Gastroesophageal sphincter (tissue), 4 donors: Measurements from ENCODE around the gene WDR75. TPM values are rescaled to one million over a fixed set of nuclear protein-coding genes. Genes with fewer than 3 reads are reported as not detected.

Experiments
- ATAC-seq: fragments of 150-250 bp; one replicate; pipeline ENCODE4 v1.9.1; 2016; ENCODE audit warnings: mild to moderate bottlenecking, moderate library complexity
- H3K27ac ChIP-seq, 4 donors: fragments of 200-600 bp; sonication (generic) in 3 of 4; 1 replicate in 3 of 4; 2 replicates in 1 of 4; pipeline ENCODE4 v1.5.1; 2016 to 2019
- H3K27me3 ChIP-seq: fragments of 200-600 bp; sonication (generic); one replicate; pipeline ENCODE4 v1.5.1; 2019
- H3K36me3 ChIP-seq, 2 donors: fragments of 200-600 bp; sonication (generic); one replicate each; pipeline ENCODE4 v1.5.1; 2019; ENCODE audit warnings: control low read depth in 1 of 2
- H3K4me1 ChIP-seq, 3 donors: fragments of 200-600 bp; sonication (generic); 1 replicate in 2 of 3; 2 replicates in 1 of 3; pipeline ENCODE4 v1.5.1; 2016 to 2019; ENCODE audit warnings: control low read depth in 2 of 3
- H3K4me3 ChIP-seq, 2 donors: fragments of 200-600 bp; sonication (generic); one replicate each; pipeline ENCODE4 v1.5.1; 2019; ENCODE audit warnings: mild to moderate bottlenecking in 1 of 2, moderate library complexity in 1 of 2
- H3K9me3 ChIP-seq, 3 donors: fragments of 200-600 bp; sonication (generic); one replicate each; pipeline ENCODE4 v1.5.1; 2017 to 2019; ENCODE audit warnings: control low read depth in 2 of 3
- CTCF ChIP-seq, 4 experiments: fragments of 200-600 bp in 2 of 4; fragments of 450-650 bp in 2 of 4; sonication (generic) in 1 of 4; IDR thresholded peaks; one replicate each; pipeline ENCODE4 v1.5.1; 2017 to 2019; ENCODE audit warnings: antibody characterized with exemption in 4 of 4, mild to moderate bottlenecking in 2 of 4, moderate library complexity in 2 of 4
- EP300 ChIP-seq: sonication (generic); formaldehyde crosslinking; IDR thresholded peaks from one replicate; pipeline ENCODE4 v1.6.1; 2017; ENCODE audit warnings: antibody characterized with exemption, mild to moderate bottlenecking
- POLR2A ChIP-seq, 2 donors: fragments of 450-650 bp; IDR thresholded peaks; one replicate each; pipeline ENCODE4 v1.6.1; 2017; ENCODE audit warnings: antibody characterized with exemption in 2 of 2, mild to moderate bottlenecking in 2 of 2, moderate library complexity in 1 of 2
- POLR2AphosphoS5 ChIP-seq: sonication (generic); formaldehyde crosslinking; IDR thresholded peaks from one replicate; pipeline ENCODE4 v1.6.1; 2017; ENCODE audit warnings: antibody characterized with exemption
- WGBS, 2 donors: methylation state at CpG; one replicate each; pipeline ENCODE4 v1.1.5; 2018; ENCODE audit warnings: low coverage in 1 of 2; 5-methylcytosine and 5-hydroxymethylcytosine counted together
- total RNA-seq, 4 donors: library from RNA; depleted of rRNA; stranded (reverse); fragments of >200 nt; gene quantifications; one replicate each; pipeline ENCODE4 v1.1.0, GENCODE V29; 2016

The WDR75 gene
- total RNA-seq, 4 donors from 2014 or later, result 19.7 to 42.6 (median 28.3) TPM

- no peak for TF ChIP-seq POLR2AphosphoS5
- no peak for TF ChIP-seq POLR2A (IDR thresholded peaks at IDR 0.05)
- no peak for TF ChIP-seq CTCF (IDR thresholded peaks at IDR 0.05)
- no peak for TF ChIP-seq EP300
- no peaks in the 10 kb centered on the region for H3K4me1 ChIP-seq
- WGBS, 2 donors, result 85 to 100% methylated on average over 1 of the region's 1 CpG
- H3K27me3 ChIP-seq, result no peaks in the 10 kb centered on the region
- no peaks in the 10 kb centered on the region for H3K9me3 ChIP-seq
- H3K36me3 ChIP-seq, result no peaks in the 10 kb centered on the region
- H3K4me3 ChIP-seq, result no peak overlapping the region
- H3K27ac ChIP-seq, result no peak overlapping the region
- no peak for ATAC-seq
These were observed 57.9 kb downstream of the WDR75 start for GRCh38 chr2:189499137-189499536.

- no peaks in the 10 kb centered on the region for H3K4me1 ChIP-seq
- 72 to 81% methylated on average over 5 to 6 of the region's 6 CpGs for WGBS, 2 donors
- H3K9me3 ChIP-seq, result no peaks in the 10 kb centered on the region
- H3K27me3 ChIP-seq, result no peaks in the 10 kb centered on the region
- no peaks in the 10 kb centered on the region for H3K36me3 ChIP-seq
- no peak for TF ChIP-seq POLR2AphosphoS5
- TF ChIP-seq EP300, result no peak
- TF ChIP-seq CTCF (IDR thresholded peaks at IDR 0.05), result no peak
- TF ChIP-seq POLR2A (IDR thresholded peaks at IDR 0.05), result no peak
- H3K27ac ChIP-seq, result no peak overlapping the region
- H3K4me3 ChIP-seq, result no peak overlapping the region
- no peak for ATAC-seq
These were observed 59.3 kb downstream of the WDR75 start for GRCh38 chr2:189500456-189501160.

GRCh38 chr2:189501487-189501886, 60.2 kb downstream of the WDR75 start:
- 13 to 67% methylated on average over 1 to 2 of the region's 2 CpGs for WGBS, 2 donors
- H3K27me3 ChIP-seq, result no peaks in the 10 kb centered on the region
- no peaks in the 10 kb centered on the region for H3K9me3 ChIP-seq
- no peak overlapping the region for H3K4me3 ChIP-seq
- H3K36me3 ChIP-seq, result no peaks in the 10 kb centered on the region
- no peak for TF ChIP-seq POLR2AphosphoS5
- no peak for TF ChIP-seq EP300
- no peak for TF ChIP-seq CTCF (IDR thresholded peaks at IDR 0.05)
- TF ChIP-seq POLR2A (IDR thresholded peaks at IDR 0.05), result no peak
- ATAC-seq, result no peak
- H3K27ac ChIP-seq, result no peak overlapping the region
- no peaks in the 10 kb centered on the region for H3K4me1 ChIP-seq

GRCh38 chr2:189502714-189503113, 61.4 kb downstream of the WDR75 start:
- H3K4me1 ChIP-seq, result no peaks in the 10 kb centered on the region
- no peak overlapping the region for H3K27ac ChIP-seq
- ATAC-seq, result no peak
- H3K36me3 ChIP-seq, result no peaks in the 10 kb centered on the region
- H3K4me3 ChIP-seq, result no peak overlapping the region
- no peaks in the 10 kb centered on the region for H3K27me3 ChIP-seq
- 83 to 100% methylated on average over 1 to 2 of the region's 2 CpGs for WGBS, 2 donors
- H3K9me3 ChIP-seq, result no peaks in the 10 kb centered on the region
- TF ChIP-seq EP300 (no peak), CTCF (IDR thresholded peaks at IDR 0.05) (no peak), POLR2A (IDR thresholded peaks at IDR 0.05) (no peak), POLR2AphosphoS5 (no peak)

- WGBS, 2 donors, result 91 to 94% methylated on average over 5 of the region's 5 CpGs
- no peak for TF ChIP-seq EP300
- TF ChIP-seq CTCF (IDR thresholded peaks at IDR 0.05), result no peak
- TF ChIP-seq POLR2AphosphoS5, result no peak
- no peak for TF ChIP-seq POLR2A (IDR thresholded peaks at IDR 0.05)
- H3K9me3 ChIP-seq, result no peaks in the 10 kb centered on the region
- H3K27me3 ChIP-seq, result no peaks in the 10 kb centered on the region
- no peaks in the 10 kb centered on the region for H3K4me1 ChIP-seq
- no peak for ATAC-seq
- no peak overlapping the region for H3K27ac ChIP-seq
- no peak overlapping the region for H3K4me3 ChIP-seq
- H3K36me3 ChIP-seq, result no peaks in the 10 kb centered on the region
These were observed 63.0 kb downstream of the WDR75 start for GRCh38 chr2:189504238-189504637.
